Naive thymus-derived CD4-positive, alpha-beta T cell (primary cell): ENCODE measurements around the gene ZNG1A. TPM values are rescaled to one million over a fixed set of nuclear protein-coding genes. Genes with fewer than 3 reads are reported as not detected.
"Not testable (repeated sequence)": the region's sequence is repeated elsewhere in the genome, so short reads cannot be mapped to it uniquely, and the experiment has no call there.

ENCODE experiments used
- ATAC-seq: fragments of 150-1000 bp; cut with Tn5 transposase; 2 replicates; pipeline ENCODE4 v1.10.0; 2021; ENCODE audit warnings: mild to moderate bottlenecking, moderate library complexity
- CTCF ChIA-PET: fragments of 350-600 bp; sonication (Branson Sonifier 250); formaldehyde crosslinking; loops from one replicate; lab custom pipeline; 2021; ENCODE audit warnings: antibody characterized with exemption; lab: Charles Lee
- POLR2A ChIA-PET: fragments of 350-600 bp; sonication (Branson Sonifier 250); formaldehyde crosslinking; loops from one replicate; lab custom pipeline; 2021; ENCODE audit warnings: antibody characterized with exemption, inconsistent platforms; lab: Charles Lee
- DNase-seq, 9 donors: peaks; one replicate each; pipeline versions ENCODE4 v3.0.0 to v3.0.0-alpha.2; 2020 to 2022; ENCODE audit warnings: mixed read lengths in 1 of 9
- H3K27ac ChIP-seq: one replicate; pipeline ENCODE4 v1.7.0; 2013; ENCODE audit warnings: mild to moderate bottlenecking, low read depth, low read length, moderate library complexity
- H3K27me3 ChIP-seq, 2 donors: one replicate each; pipeline ENCODE4 v1.7.0; 2013; ENCODE audit warnings: low read length in 2 of 2, mild to moderate bottlenecking in 2 of 2, moderate library complexity in 2 of 2; ENCODE audit not compliant: control insufficient read depth in 2 of 2, insufficient read depth in 2 of 2
- H3K36me3 ChIP-seq, 3 experiments: 1 replicate in 2 of 3; 2 replicates in 1 of 3; pipeline ENCODE4 v1.7.0; 2013; ENCODE audit warnings: low read length in 3 of 3, mild to moderate bottlenecking in 3 of 3, moderate library complexity in 1 of 3; ENCODE audit not compliant: insufficient read depth in 3 of 3, control insufficient read depth in 2 of 3
- H3K4me1 ChIP-seq, 2 donors: one replicate each; pipeline ENCODE4 v1.7.0; 2013; ENCODE audit warnings: low read length in 2 of 2, mild to moderate bottlenecking in 2 of 2, moderate library complexity in 1 of 2; ENCODE audit not compliant: control insufficient read depth in 2 of 2, insufficient read depth in 2 of 2
- H3K4me3 ChIP-seq: 2 replicates; pipeline ENCODE4 v1.7.0; 2013; ENCODE audit warnings: mild to moderate bottlenecking, low read length
- H3K9me3 ChIP-seq, 3 experiments: 1 replicate in 2 of 3; 2 replicates in 1 of 3; pipeline ENCODE4 v1.7.0; 2013; ENCODE audit warnings: low read length in 3 of 3; ENCODE audit not compliant: control insufficient read depth in 2 of 3
- H3K27ac Mint-ChIP-seq, 9 donors: one replicate each; pipeline ENCODE4 v1.8.0; 2020 to 2022; ENCODE audit warnings: mixed read lengths in 9 of 9, mild to moderate bottlenecking in 8 of 9, moderate library complexity in 5 of 9, inconsistent platforms in 2 of 9
- H3K27me3 Mint-ChIP-seq, 5 donors: one replicate each; pipeline ENCODE4 v1.8.0; 2021 to 2022; ENCODE audit warnings: mixed read lengths in 5 of 5, mild to moderate bottlenecking in 1 of 5
- H3K36me3 Mint-ChIP-seq, 5 donors: one replicate each; pipeline ENCODE4 v1.8.0; 2020 to 2022; ENCODE audit warnings: mixed read lengths in 5 of 5, mild to moderate bottlenecking in 3 of 5, inconsistent platforms in 1 of 5
- H3K4me1 Mint-ChIP-seq, 7 donors: one replicate each; pipeline ENCODE4 v1.8.0; 2020 to 2022; ENCODE audit warnings: mixed read lengths in 7 of 7, mild to moderate bottlenecking in 3 of 7, inconsistent platforms in 1 of 7
- H3K4me3 Mint-ChIP-seq, 10 donors: one replicate each; pipeline ENCODE4 v1.8.0; 2020 to 2022; ENCODE audit warnings: mild to moderate bottlenecking in 10 of 10, mixed read lengths in 10 of 10, moderate library complexity in 6 of 10, inconsistent platforms in 2 of 10
- H3K9me3 Mint-ChIP-seq, 11 donors: one replicate each; pipeline ENCODE4 v1.8.0; 2020 to 2022; ENCODE audit warnings: mixed read lengths in 11 of 11, mild to moderate bottlenecking in 4 of 11, inconsistent platforms in 1 of 11, moderate library complexity in 1 of 11
- intact Hi-C, 2 donors: fragments of 100-400 bp; cut with micrococcal nuclease; formaldehyde crosslinking; loops; one replicate each; pipeline ENCODE4 v1.15.1; 2023
- polyA plus RNA-seq, 2 donors: library from polyadenylated mRNA; unstranded; fragments of 300-500 nt; fragmentation: Illumina TruSeq; gene quantifications; one replicate each; pipeline ENCODE4 v1.2.3, GENCODE V29; 2021
- total RNA-seq, 6 experiments: library from RNA in 5 of 6; stranded (reverse) in 5 of 6; gene quantifications; 1 replicate in 5 of 6; 2 replicates in 1 of 6; pipeline ENCODE4 v1.2.3 and lab custom pipeline; 2021 to 2026

ZNG1A gene
- total and polyA plus RNA-seq, 7 experiments from 2014 or later = 16.4 to 30.6 (median 27.2) TPM

GRCh38 chr9:88396-89037 is 90.3 kb downstream of the ZNG1A start:
- H3K4me3 ChIP-seq, H3K4me1 ChIP-seq, H3K4me3 Mint-ChIP-seq, H3K9me3 ChIP-seq, H3K4me1 Mint-ChIP-seq, H3K36me3 ChIP-seq, H3K27ac Mint-ChIP-seq, H3K27me3 ChIP-seq, intact Hi-C loops, H3K36me3 Mint-ChIP-seq, H3K27ac ChIP-seq, H3K9me3 Mint-ChIP-seq, POLR2A ChIA-PET, CTCF ChIA-PET: not testable (repeated sequence)
- DNase-seq (peak in 2 of 9 donors; percentile 25), ATAC-seq (peak; percentile 88)
- H3K27me3 Mint-ChIP-seq = peaks cover 0 to 23% (median 0%) of the 10 kb centered on the region in 5 donors

GRCh38 chr9:87860-88259 is 91.0 kb downstream of the ZNG1A start:
- CTCF ChIA-PET, H3K36me3 Mint-ChIP-seq, H3K27ac ChIP-seq, H3K4me1 ChIP-seq, POLR2A ChIA-PET, ATAC-seq, H3K4me3 ChIP-seq, H3K4me1 Mint-ChIP-seq, H3K9me3 ChIP-seq, H3K27ac Mint-ChIP-seq, intact Hi-C loops, H3K4me3 Mint-ChIP-seq, H3K36me3 ChIP-seq, DNase-seq, H3K27me3 ChIP-seq, H3K9me3 Mint-ChIP-seq: not testable (repeated sequence)
- peaks cover 0 to 23% (median 0%) of the 10 kb centered on the region in 5 donors for H3K27me3 Mint-ChIP-seq

- intact Hi-C loops, CTCF ChIA-PET, H3K27me3 ChIP-seq, H3K36me3 Mint-ChIP-seq, H3K36me3 ChIP-seq, H3K9me3 ChIP-seq, POLR2A ChIA-PET, H3K4me3 Mint-ChIP-seq, H3K9me3 Mint-ChIP-seq, H3K27ac ChIP-seq, H3K4me1 ChIP-seq, ATAC-seq, H3K4me1 Mint-ChIP-seq, H3K27ac Mint-ChIP-seq, H3K4me3 ChIP-seq, DNase-seq: not testable (repeated sequence)
- peaks cover 0 to 23% (median 0%) of the 10 kb centered on the region in 5 donors for H3K27me3 Mint-ChIP-seq
These were observed 91.8 kb downstream of the ZNG1A start for GRCh38 chr9:87105-87504.

- H3K36me3 Mint-ChIP-seq, H3K9me3 Mint-ChIP-seq, H3K27ac ChIP-seq, intact Hi-C loops, POLR2A ChIA-PET, H3K36me3 ChIP-seq, H3K9me3 ChIP-seq, DNase-seq, H3K4me3 Mint-ChIP-seq, ATAC-seq, H3K4me1 ChIP-seq, H3K4me3 ChIP-seq, H3K27me3 ChIP-seq, H3K4me1 Mint-ChIP-seq, CTCF ChIA-PET: not testable (repeated sequence)
- peak overlapping the region in 1 of 9 donors; percentile 49 for H3K27ac Mint-ChIP-seq
- peaks cover 0 to 25% (median 0%) of the 10 kb centered on the region in 5 donors for H3K27me3 Mint-ChIP-seq
These were observed 92.2 kb downstream of the ZNG1A start for GRCh38 chr9:86697-87096.

- H3K9me3 ChIP-seq, intact Hi-C loops, POLR2A ChIA-PET, H3K27ac Mint-ChIP-seq, H3K9me3 Mint-ChIP-seq, DNase-seq, H3K36me3 ChIP-seq, H3K27me3 ChIP-seq, CTCF ChIA-PET, ATAC-seq, H3K36me3 Mint-ChIP-seq, H3K4me1 ChIP-seq, H3K4me1 Mint-ChIP-seq, H3K4me3 Mint-ChIP-seq, H3K27ac ChIP-seq, H3K4me3 ChIP-seq: not testable (repeated sequence)
- peaks cover 0 to 31% (median 3%) of the 10 kb centered on the region in 5 donors for H3K27me3 Mint-ChIP-seq
These were observed 95.7 kb downstream of the ZNG1A start for GRCh38 chr9:82932-83689.

- H3K27me3 ChIP-seq, H3K4me1 Mint-ChIP-seq, H3K9me3 Mint-ChIP-seq, H3K4me1 ChIP-seq, H3K27ac ChIP-seq, H3K36me3 ChIP-seq, DNase-seq, H3K4me3 ChIP-seq, intact Hi-C loops, H3K4me3 Mint-ChIP-seq, H3K36me3 Mint-ChIP-seq, ATAC-seq, H3K9me3 ChIP-seq, H3K27ac Mint-ChIP-seq, CTCF ChIA-PET, POLR2A ChIA-PET: not testable (repeated sequence)
- H3K27me3 Mint-ChIP-seq = peaks cover 0 to 38% (median 10%) of the 10 kb centered on the region in 5 donors
These were observed 100.5 kb downstream of the ZNG1A start for GRCh38 chr9:78333-78732.

- H3K27me3 ChIP-seq, H3K4me3 ChIP-seq, H3K9me3 Mint-ChIP-seq, H3K4me3 Mint-ChIP-seq, CTCF ChIA-PET, H3K36me3 ChIP-seq, ATAC-seq, H3K36me3 Mint-ChIP-seq, DNase-seq, intact Hi-C loops, POLR2A ChIA-PET, H3K27ac ChIP-seq, H3K27ac Mint-ChIP-seq, H3K9me3 ChIP-seq, H3K4me1 ChIP-seq: not testable (repeated sequence)
- Mint-ChIP-seq H3K27me3 (peaks cover 0 to 37% (median 15%) of the 10 kb centered on the region in 5 donors), H3K4me1 (peaks cover 0 to 10% (median 4%) of the 10 kb centered on the region in 7 donors)
These were observed 102.5 kb downstream of the ZNG1A start for GRCh38 chr9:76389-76788.
